ENCODE measurements around the gene EVA1A.
"Not testable (repeated sequence)": the region's sequence is repeated elsewhere in the genome, so short reads cannot be mapped to it uniquely, and the experiment has no call there.

- not testable (repeated sequence) for TF ChIP-seq POLR2A (IDR thresholded peaks at IDR 0.05)
- TF ChIP-seq, protein P1, sequence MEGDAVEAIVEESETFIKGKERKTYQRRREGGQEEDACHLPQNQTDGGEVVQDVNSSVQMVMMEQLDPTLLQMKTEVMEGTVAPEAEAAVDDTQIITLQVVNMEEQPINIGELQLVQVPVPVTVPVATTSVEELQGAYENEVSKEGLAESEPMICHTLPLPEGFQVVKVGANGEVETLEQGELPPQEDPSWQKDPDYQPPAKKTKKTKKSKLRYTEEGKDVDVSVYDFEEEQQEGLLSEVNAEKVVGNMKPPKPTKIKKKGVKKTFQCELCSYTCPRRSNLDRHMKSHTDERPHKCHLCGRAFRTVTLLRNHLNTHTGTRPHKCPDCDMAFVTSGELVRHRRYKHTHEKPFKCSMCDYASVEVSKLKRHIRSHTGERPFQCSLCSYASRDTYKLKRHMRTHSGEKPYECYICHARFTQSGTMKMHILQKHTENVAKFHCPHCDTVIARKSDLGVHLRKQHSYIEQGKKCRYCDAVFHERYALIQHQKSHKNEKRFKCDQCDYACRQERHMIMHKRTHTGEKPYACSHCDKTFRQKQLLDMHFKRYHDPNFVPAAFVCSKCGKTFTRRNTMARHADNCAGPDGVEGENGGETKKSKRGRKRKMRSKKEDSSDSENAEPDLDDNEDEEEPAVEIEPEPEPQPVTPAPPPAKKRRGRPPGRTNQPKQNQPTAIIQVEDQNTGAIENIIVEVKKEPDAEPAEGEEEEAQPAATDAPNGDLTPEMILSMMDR (IDR thresholded peaks at IDR 0.05 in 4 of 5, conservative IDR thresholded peaks at IDR 0.05 in 1 of 5): not testable (repeated sequence)
Observed at GRCh38 chr2:75486735-75487134, 74.0 kb downstream of the EVA1A start.
